Esophagus (tissue), 2 donors: ENCODE results near the gene FAM170B. TPM values are rescaled to one million over a fixed set of nuclear protein-coding genes. Genes with fewer than 3 reads are reported as not detected.

Source experiments
- H3K27ac ChIP-seq, 2 donors: one replicate each; pipeline ENCODE4 v1.5.1; 2013; ENCODE audit warnings: low read depth in 2 of 2, mild to moderate bottlenecking in 2 of 2, inconsistent platforms in 1 of 2, low read length in 1 of 2, moderate library complexity in 1 of 2
- H3K27me3 ChIP-seq, 2 donors: one replicate each; pipeline ENCODE4 v1.6.1; 2013; ENCODE audit warnings: low read length in 2 of 2, control low read depth in 1 of 2, mild to moderate bottlenecking in 1 of 2; ENCODE audit not compliant: insufficient read depth in 2 of 2, control insufficient read depth in 1 of 2
- H3K36me3 ChIP-seq, 2 donors: one replicate each; pipeline ENCODE4 v1.6.1; 2013; ENCODE audit warnings: low read length in 1 of 2; ENCODE audit not compliant: control insufficient read depth in 2 of 2, insufficient read depth in 2 of 2
- H3K4me1 ChIP-seq, 2 donors: one replicate each; pipeline ENCODE4 v1.6.1; 2013; ENCODE audit warnings: low read length in 1 of 2; ENCODE audit not compliant: control insufficient read depth in 2 of 2, insufficient read depth in 2 of 2
- H3K4me3 ChIP-seq, 2 donors: one replicate each; pipeline ENCODE4 v1.5.1; 2013; ENCODE audit warnings: low read length in 2 of 2, mild to moderate bottlenecking in 2 of 2, low read depth in 1 of 2, moderate library complexity in 1 of 2
- H3K9me3 ChIP-seq, 2 donors: one replicate each; pipeline ENCODE4 v1.6.1; 2013; ENCODE audit warnings: mild to moderate bottlenecking in 2 of 2, low read depth in 1 of 2, low read length in 1 of 2, moderate library complexity in 1 of 2; ENCODE audit not compliant: control insufficient read depth in 2 of 2, insufficient read depth in 1 of 2
- WGBS, 2 donors: extraction: QIAGEN DNeasy Blood & Tissue Kit; methylation state at CpG; one replicate each; pipeline ENCODE4 v1.1.7; 2013; 5-methylcytosine and 5-hydroxymethylcytosine counted together
- polyA plus RNA-seq, 2 donors: library from polyadenylated mRNA; stranded (reverse); fragments of 200-250 nt; gene quantifications; one replicate each; pipeline ENCODE4 v1.2.3, GENCODE V29; 2013
- donor health status: healthy with polysubstance abuse.
- donor health status: Bipolar disorder and iron deficiency.

FAM170B gene
- polyA plus RNA-seq, 2 donors: not detected

GRCh38 chr10:49140304-49141177, 6.7 kb upstream of the FAM170B start:
- Histone ChIP-seq H3K27me3 (no peaks in the 10 kb centered on the region), H3K4me1 (peaks cover 0 to 2% of the 10 kb centered on the region in 2 donors), H3K27ac (no peak overlapping the region), H3K4me3 (no peak overlapping the region), H3K9me3 (no peaks in the 10 kb centered on the region), H3K36me3 (no peaks in the 10 kb centered on the region)
- 74 to 77% methylated on average over 5 of the region's 5 CpGs for WGBS, 2 donors

- Histone ChIP-seq H3K27me3 (no peaks in the 10 kb centered on the region), H3K4me3 (no peak overlapping the region), H3K27ac (peak overlapping the region in 1 of 2 donors; percentile 6), H3K9me3 (no peaks in the 10 kb centered on the region), H3K36me3 (no peaks in the 10 kb centered on the region), H3K4me1 (peaks cover 0 to 2% of the 10 kb centered on the region in 2 donors)
- WGBS, 2 donors: 73 to 78% methylated on average over 4 of the region's 4 CpGs
These were observed 6.0 kb upstream of the FAM170B start for GRCh38 chr10:49139846-49140195.

- no peaks in the 10 kb centered on the region for H3K9me3 ChIP-seq
- 71 to 75% methylated on average over 8 of the region's 8 CpGs for WGBS, 2 donors
- H3K36me3 ChIP-seq: no peaks in the 10 kb centered on the region
- peak overlapping the region; percentile 34 to 53 for H3K27ac ChIP-seq
- peaks cover 0 to 2% of the 10 kb centered on the region in 2 donors for H3K4me1 ChIP-seq
- H3K4me3 ChIP-seq: no peak overlapping the region
- H3K27me3 ChIP-seq: no peaks in the 10 kb centered on the region
These were observed 5.4 kb upstream of the FAM170B start for GRCh38 chr10:49139028-49139845.

- no peaks in the 10 kb centered on the region for H3K27me3 ChIP-seq
- no peak overlapping the region for H3K4me3 ChIP-seq
- peak overlapping the region; percentile 34 to 53 for H3K27ac ChIP-seq
- H3K4me1 ChIP-seq: peaks cover 0 to 2% of the 10 kb centered on the region in 2 donors
- no peaks in the 10 kb centered on the region for H3K36me3 ChIP-seq
- no peaks in the 10 kb centered on the region for H3K9me3 ChIP-seq
- 79 to 86% methylated on average over 7 of the region's 7 CpGs for WGBS, 2 donors
These were observed 4.6 kb upstream of the FAM170B start for GRCh38 chr10:49138361-49138891.

GRCh38 chr10:49136525-49136924, 2.7 kb upstream of the FAM170B start:
- Histone ChIP-seq H3K27me3 (no peaks in the 10 kb centered on the region), H3K9me3 (no peaks in the 10 kb centered on the region), H3K4me3 (no peak overlapping the region), H3K4me1 (peaks cover 0 to 2% of the 10 kb centered on the region in 2 donors), H3K36me3 (no peaks in the 10 kb centered on the region), H3K27ac (no peak overlapping the region)
- WGBS, 2 donors: 58 to 67% methylated on average over 1 of the region's 1 CpG

- H3K27ac ChIP-seq: no peak overlapping the region
- 57 to 63% methylated on average over 9 of the region's 9 CpGs for WGBS, 2 donors
- peaks cover 0 to 2% of the 10 kb centered on the region in 2 donors for H3K4me1 ChIP-seq
- no peaks in the 10 kb centered on the region for H3K36me3 ChIP-seq
- no peaks in the 10 kb centered on the region for H3K9me3 ChIP-seq
- H3K4me3 ChIP-seq: no peak overlapping the region
- H3K27me3 ChIP-seq: no peaks in the 10 kb centered on the region
These were observed 1.9 kb upstream of the FAM170B start for GRCh38 chr10:49135575-49136313.

GRCh38 chr10:49134327-49134726, 506 bp upstream of the FAM170B start:
- H3K9me3 ChIP-seq: no peaks in the 10 kb centered on the region
- H3K27ac ChIP-seq: no peak overlapping the region
- H3K4me3 ChIP-seq: no peak overlapping the region
- H3K27me3 ChIP-seq: no peaks in the 10 kb centered on the region
- no peaks in the 10 kb centered on the region for H3K4me1 ChIP-seq
- WGBS, 2 donors: 66 to 72% methylated on average over 3 of the region's 3 CpGs
- H3K36me3 ChIP-seq: no peaks in the 10 kb centered on the region

GRCh38 chr10:49132362-49132737, 1.5 kb downstream of the FAM170B start:
- H3K4me1 ChIP-seq: no peaks in the 10 kb centered on the region
- WGBS, 2 donors: 89 to 93% methylated on average over 2 of the region's 2 CpGs
- H3K27ac ChIP-seq: no peak overlapping the region
- no peaks in the 10 kb centered on the region for H3K9me3 ChIP-seq
- H3K27me3 ChIP-seq: no peaks in the 10 kb centered on the region
- no peak overlapping the region for H3K4me3 ChIP-seq
- H3K36me3 ChIP-seq: no peaks in the 10 kb centered on the region
